Ascending aorta (tissue), 2 donors: ENCODE data around the gene SH3BP1. TPM values are rescaled to one million over a fixed set of nuclear protein-coding genes. Genes with fewer than 3 reads are reported as not detected.
"Not testable (repeated sequence)": the region's sequence is repeated elsewhere in the genome, so short reads cannot be mapped to it uniquely, and the experiment has no call there.

Experiments used
- DNase-seq, 2 donors: peaks; one replicate each; pipeline ENCODE4 v3.0.0-alpha.2; 2019; ENCODE audit warnings: low spot score in 2 of 2
- H3K27ac ChIP-seq, 2 donors: fragments of 200-600 bp; sonication (generic); one replicate each; pipeline ENCODE4 v1.5.1; 2016 to 2017; ENCODE audit warnings: mild to moderate bottlenecking in 1 of 2
- H3K27me3 ChIP-seq: fragments of 200-600 bp; sonication (generic); one replicate; pipeline ENCODE4 v1.5.1; 2017
- H3K36me3 ChIP-seq, 2 donors: fragments of 200-600 bp; sonication (generic); one replicate each; pipeline ENCODE4 v1.5.1; 2016
- H3K4me1 ChIP-seq, 2 donors: fragments of 200-600 bp; sonication (generic); one replicate each; pipeline ENCODE4 v1.5.1; 2016 to 2017; ENCODE audit warnings: mild to moderate bottlenecking in 1 of 2
- H3K4me3 ChIP-seq, 2 donors: fragments of 200-600 bp; sonication (generic); one replicate each; pipeline ENCODE4 v1.5.1; 2016 to 2017; ENCODE audit warnings: mild to moderate bottlenecking in 1 of 2
- H3K9me3 ChIP-seq, 2 donors: fragments of 200-600 bp; sonication (generic); one replicate each; pipeline ENCODE4 v1.5.1; 2016
- intact Hi-C: fragments of 100-400 bp; cut with DNase I; formaldehyde crosslinking; loops from one replicate; pipeline ENCODE4 v1.15.1; 2023
- total RNA-seq: library from RNA; depleted of rRNA; stranded (reverse); fragments of >200 nt; gene quantifications from one replicate; pipeline ENCODE4 v1.1.0, GENCODE V29; 2016
- TF ChIP-seq, protein P1 (sequence below), 3 experiments: fragments of 200-600 bp in 2 of 3; fragments of 450-650 bp in 1 of 3; sonication (generic) in 2 of 3; IDR thresholded peaks; one replicate each; pipeline ENCODE4 v1.5.1; 2016 to 2019; ENCODE audit warnings: antibody characterized with exemption in 3 of 3, mild to moderate bottlenecking in 1 of 3, moderate library complexity in 1 of 3

SH3BP1 gene, protein sequence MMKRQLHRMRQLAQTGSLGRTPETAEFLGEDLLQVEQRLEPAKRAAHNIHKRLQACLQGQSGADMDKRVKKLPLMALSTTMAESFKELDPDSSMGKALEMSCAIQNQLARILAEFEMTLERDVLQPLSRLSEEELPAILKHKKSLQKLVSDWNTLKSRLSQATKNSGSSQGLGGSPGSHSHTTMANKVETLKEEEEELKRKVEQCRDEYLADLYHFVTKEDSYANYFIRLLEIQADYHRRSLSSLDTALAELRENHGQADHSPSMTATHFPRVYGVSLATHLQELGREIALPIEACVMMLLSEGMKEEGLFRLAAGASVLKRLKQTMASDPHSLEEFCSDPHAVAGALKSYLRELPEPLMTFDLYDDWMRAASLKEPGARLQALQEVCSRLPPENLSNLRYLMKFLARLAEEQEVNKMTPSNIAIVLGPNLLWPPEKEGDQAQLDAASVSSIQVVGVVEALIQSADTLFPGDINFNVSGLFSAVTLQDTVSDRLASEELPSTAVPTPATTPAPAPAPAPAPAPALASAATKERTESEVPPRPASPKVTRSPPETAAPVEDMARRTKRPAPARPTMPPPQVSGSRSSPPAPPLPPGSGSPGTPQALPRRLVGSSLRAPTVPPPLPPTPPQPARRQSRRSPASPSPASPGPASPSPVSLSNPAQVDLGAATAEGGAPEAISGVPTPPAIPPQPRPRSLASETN
- total RNA-seq: 33.7 TPM

DNA sequence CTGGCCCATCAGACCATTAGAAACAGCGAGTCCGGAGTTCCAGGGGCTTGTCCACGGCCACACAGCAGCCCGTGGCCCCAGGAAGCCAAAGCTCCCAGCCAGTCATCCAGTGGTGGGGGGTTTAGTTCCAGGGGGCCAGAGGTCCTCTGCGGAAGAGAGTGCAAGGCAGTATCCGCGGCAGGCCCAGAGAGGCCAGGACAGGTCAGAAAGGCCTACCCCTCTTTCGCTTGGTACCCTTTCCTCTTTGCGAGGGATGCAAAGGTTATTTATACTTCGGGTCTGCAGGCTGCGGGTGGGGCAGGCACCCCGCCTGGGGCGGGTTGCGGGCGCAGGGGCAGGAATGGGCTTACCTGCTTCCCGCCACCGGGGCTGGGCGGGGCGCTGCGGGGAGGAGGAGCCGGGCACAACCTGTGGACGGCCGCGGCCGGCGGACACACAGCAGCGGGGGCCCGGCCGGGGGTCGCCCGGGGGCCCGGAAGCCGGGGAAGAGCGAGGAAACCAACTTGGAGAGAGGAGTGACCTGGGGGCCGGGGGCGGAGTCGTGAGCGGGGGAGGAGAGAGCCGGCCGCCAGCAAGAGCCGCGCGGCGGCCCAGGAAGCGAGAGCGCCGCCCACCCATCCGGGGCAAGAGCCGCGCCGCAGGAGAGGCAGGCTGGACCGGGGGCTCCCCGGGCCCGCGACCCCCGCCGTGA, at the start of gene SH3BP1:
TSS of gene SH3BP1 (plus strand) at position 600 of the 691 bp plus-strand sequence. CDS start 119 bp downstream, outside the sequence.
- H3K27me3 ChIP-seq: no peaks in the 10 kb centered on the region
- H3K36me3 ChIP-seq: no peaks in the 10 kb centered on the region
- DNase-seq: no peak
- H3K4me1 ChIP-seq: peaks cover 10 to 26% of the 10 kb centered on the region in 2 donors
- H3K4me3 ChIP-seq: peak within 1 kb of the TSS; percentile 59 to 64
- TF ChIP-seq, protein P1, sequence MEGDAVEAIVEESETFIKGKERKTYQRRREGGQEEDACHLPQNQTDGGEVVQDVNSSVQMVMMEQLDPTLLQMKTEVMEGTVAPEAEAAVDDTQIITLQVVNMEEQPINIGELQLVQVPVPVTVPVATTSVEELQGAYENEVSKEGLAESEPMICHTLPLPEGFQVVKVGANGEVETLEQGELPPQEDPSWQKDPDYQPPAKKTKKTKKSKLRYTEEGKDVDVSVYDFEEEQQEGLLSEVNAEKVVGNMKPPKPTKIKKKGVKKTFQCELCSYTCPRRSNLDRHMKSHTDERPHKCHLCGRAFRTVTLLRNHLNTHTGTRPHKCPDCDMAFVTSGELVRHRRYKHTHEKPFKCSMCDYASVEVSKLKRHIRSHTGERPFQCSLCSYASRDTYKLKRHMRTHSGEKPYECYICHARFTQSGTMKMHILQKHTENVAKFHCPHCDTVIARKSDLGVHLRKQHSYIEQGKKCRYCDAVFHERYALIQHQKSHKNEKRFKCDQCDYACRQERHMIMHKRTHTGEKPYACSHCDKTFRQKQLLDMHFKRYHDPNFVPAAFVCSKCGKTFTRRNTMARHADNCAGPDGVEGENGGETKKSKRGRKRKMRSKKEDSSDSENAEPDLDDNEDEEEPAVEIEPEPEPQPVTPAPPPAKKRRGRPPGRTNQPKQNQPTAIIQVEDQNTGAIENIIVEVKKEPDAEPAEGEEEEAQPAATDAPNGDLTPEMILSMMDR (IDR thresholded peaks at IDR 0.05): no peak
- no peaks in the 10 kb centered on the region for H3K9me3 ChIP-seq
- intact Hi-C loops: no loop called here
- peak within 1 kb of the TSS; percentile 3 to 23 for H3K27ac ChIP-seq

DNA sequence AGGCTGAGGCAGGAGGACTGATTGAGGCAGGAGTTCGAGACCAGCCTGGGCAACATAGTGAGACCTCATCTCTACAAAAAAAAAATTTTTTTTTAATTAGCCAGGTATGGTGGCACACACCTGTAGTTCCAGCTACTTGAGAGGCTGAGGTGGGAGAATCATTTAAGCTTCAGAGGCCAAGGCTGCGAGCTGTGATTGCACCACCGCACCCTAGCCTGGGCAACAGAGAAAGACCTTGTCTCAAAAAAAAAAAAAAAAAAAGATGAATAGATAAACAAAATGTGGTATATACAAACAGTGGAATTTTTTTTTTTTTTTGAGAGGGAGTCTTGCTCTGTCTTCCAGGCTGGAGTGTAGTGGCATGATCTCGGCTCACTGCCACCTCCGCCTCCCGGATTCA, 48.4 kb upstream of the SH3BP1 start:
- not testable (repeated sequence) for H3K9me3 ChIP-seq, H3K36me3 ChIP-seq, H3K27ac ChIP-seq, DNase-seq, H3K4me1 ChIP-seq, H3K4me3 ChIP-seq, H3K27me3 ChIP-seq
- intact Hi-C loops: loop anchor here (10.0 kb wide), 1 partner anchor 276 kb away; no protein-coding TSS in a partner anchor

DNA sequence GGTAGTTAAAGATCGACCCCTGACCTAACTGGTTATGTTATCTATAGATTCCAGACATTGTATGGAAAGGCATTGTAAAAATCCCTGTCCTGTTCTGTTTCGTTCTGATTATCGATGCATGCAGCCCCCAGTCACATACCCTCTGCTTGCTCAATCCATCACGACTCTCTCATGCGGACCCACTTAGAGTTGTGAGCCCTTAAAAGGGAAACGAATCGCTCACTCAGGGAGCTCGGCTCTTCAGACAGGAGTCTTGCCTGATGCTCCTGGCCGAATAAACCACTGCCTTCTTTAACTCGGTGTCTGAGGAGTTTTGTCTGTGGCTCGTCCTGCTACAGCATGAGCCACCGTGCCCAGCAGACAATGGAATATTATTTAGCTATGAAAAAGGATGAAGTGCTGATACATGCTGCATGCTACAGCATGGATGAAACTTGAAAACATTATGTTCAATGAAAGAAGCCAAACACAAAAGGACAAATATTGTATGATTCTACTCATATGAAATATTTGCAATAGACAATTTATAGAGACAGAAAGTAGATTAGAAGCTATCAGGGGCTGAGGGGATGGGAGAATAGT, 47.6 kb upstream of the SH3BP1 start:
- H3K9me3 ChIP-seq: no peaks in the 10 kb centered on the region
- H3K27me3 ChIP-seq: no peaks in the 10 kb centered on the region
- H3K36me3 ChIP-seq: no peaks in the 10 kb centered on the region
- DNase-seq: no peak
- intact Hi-C loops: loop anchor here (1.0 to 10.0 kb wide), 3 partner anchors 45 to 277 kb away; no protein-coding TSS in a partner anchor
- H3K27ac ChIP-seq: no peak overlapping the region
- no peaks in the 10 kb centered on the region for H3K4me1 ChIP-seq
- TF ChIP-seq, protein P1 (IDR thresholded peaks at IDR 0.05): no peak
- no peak overlapping the region for H3K4me3 ChIP-seq

- TF ChIP-seq, protein P1 (IDR thresholded peaks at IDR 0.05): no peak
- Histone ChIP-seq H3K4me3 (no peak overlapping the region), H3K36me3 (no peaks in the 10 kb centered on the region), H3K4me1 (no peaks in the 10 kb centered on the region), H3K9me3 (no peaks in the 10 kb centered on the region), H3K27me3 (no peaks in the 10 kb centered on the region), H3K27ac (no peak overlapping the region)
- intact Hi-C loops: loop anchor here (10.0 kb wide), 1 partner anchor 279 kb away; no protein-coding TSS in a partner anchor
- no peak for DNase-seq
Observed at GRCh38 chr22:37594237-37594636, 45.2 kb upstream of the SH3BP1 start.

DNA sequence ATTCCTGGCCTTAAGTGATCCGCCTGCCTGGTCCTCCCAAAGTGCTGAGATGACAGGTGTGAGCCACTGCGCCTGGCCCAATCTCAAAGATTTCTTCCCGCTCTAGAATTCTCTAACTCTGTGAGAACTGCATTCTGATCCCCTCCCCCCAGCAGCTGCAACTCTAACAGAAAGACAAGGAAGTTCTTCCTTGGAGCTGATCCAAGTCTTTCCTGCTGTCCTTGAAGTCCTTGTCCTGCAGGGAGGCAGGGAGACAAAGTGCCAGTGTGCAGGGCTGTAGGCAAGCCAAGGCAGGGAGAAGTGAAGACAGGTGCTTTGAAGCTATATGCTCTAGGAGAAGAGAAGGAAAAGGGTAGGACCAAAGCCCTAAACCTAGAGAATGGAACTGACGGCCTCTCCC, 40.3 kb upstream of the SH3BP1 start:
- no peaks in the 10 kb centered on the region for H3K4me1 ChIP-seq
- intact Hi-C loops: loop anchor here (10.0 kb wide), 1 partner anchor 284 kb away; no protein-coding TSS in a partner anchor
- TF ChIP-seq, protein P1 (IDR thresholded peaks at IDR 0.05): no peak
- no peaks in the 10 kb centered on the region for H3K9me3 ChIP-seq
- no peak overlapping the region for H3K27ac ChIP-seq
- no peak for DNase-seq
- no peaks in the 10 kb centered on the region for H3K27me3 ChIP-seq
- no peak overlapping the region for H3K4me3 ChIP-seq
- no peaks in the 10 kb centered on the region for H3K36me3 ChIP-seq
